H1 (cell line): Measurements from ENCODE around the gene SMOC2. TPM values are rescaled to one million over a fixed set of nuclear protein-coding genes. Genes with fewer than 3 reads are reported as not detected.

Experiments used
- CTCF ChIA-PET: fragments of 300-600 bp; sonication (Branson Sonifier 250); formaldehyde crosslinking; loops from one replicate; lab custom pipeline; 2021; ENCODE audit not compliant: partially characterized antibody; lab: Charles Lee
- POLR2A ChIA-PET: fragments of 300-600 bp; sonication (Branson Sonifier 250); formaldehyde crosslinking; loops from one replicate; lab custom pipeline; 2021; ENCODE audit warnings: inconsistent platforms; ENCODE audit not compliant: partially characterized antibody; lab: Charles Lee
- DNase-seq, 2 experiments: peaks; one replicate each; pipeline versions ENCODE4 v3.0.0 to v3.0.0-alpha.2; 2010 to 2022; ENCODE audit warnings: low spot score in 2 of 2, low read depth in 1 of 2, mixed read lengths in 1 of 2
- FAIRE-seq: peaks from 2 replicates; lab custom pipeline; 2011; peaks lifted over from hg19 to GRCh38; lab: Jason Lieb, UNC
- H2AFZ ChIP-seq: 2 replicates; pipeline ENCODE4 v1.8.1; 2012; ENCODE audit warnings: low read length, inconsistent platforms
- H2AK5ac ChIP-seq: 2 replicates; pipeline ENCODE4 v1.6.1; 2013; ENCODE audit warnings: low read depth, low read length
- H2BK120ac ChIP-seq: replicated peaks from 2 replicates; pipeline ENCODE3; 2013; ENCODE audit warnings: low read depth, low read length, inconsistent platforms
- H2BK12ac ChIP-seq: 2 replicates; pipeline ENCODE4 v1.6.1; 2013; ENCODE audit warnings: low read depth, low read length
- H2BK15ac ChIP-seq: 2 replicates; pipeline ENCODE4 v1.6.1; 2013; ENCODE audit warnings: low read length
- H2BK20ac ChIP-seq: 2 replicates; pipeline ENCODE4 v1.6.1; 2013; ENCODE audit warnings: low read length
- H2BK5ac ChIP-seq: 2 replicates; pipeline ENCODE4 v1.6.1; 2013; ENCODE audit warnings: low read depth, low read length
- H3K14ac ChIP-seq: 2 replicates; pipeline ENCODE4 v1.6.1; 2013; ENCODE audit warnings: inconsistent platforms; ENCODE audit not compliant: insufficient read length
- H3K18ac ChIP-seq: 2 replicates; pipeline ENCODE4 v1.6.1; 2013; ENCODE audit warnings: low read length; ENCODE audit errors: extremely low read depth
- H3K23ac ChIP-seq: 2 replicates; pipeline ENCODE4 v1.6.1; 2013; ENCODE audit warnings: inconsistent platforms; ENCODE audit not compliant: insufficient read length
- H3K23me2 ChIP-seq: 2 replicates; pipeline ENCODE4 v1.6.1; 2013; ENCODE audit warnings: low read depth, low read length
- H3K27ac ChIP-seq: 2 replicates; pipeline ENCODE4 v1.6.1; 2011; ENCODE audit warnings: low read depth, low read length, inconsistent platforms
- H3K27me3 ChIP-seq, 4 experiments: replicated peaks in 1 of 4; 1 replicate in 1 of 4; 2 replicates in 3 of 4; pipeline versions ENCODE4 v1.6.1 to v1.8.1; 2011 to 2013; ENCODE audit warnings: low read length in 3 of 4, mild to moderate bottlenecking in 3 of 4, inconsistent platforms in 2 of 4, mixed read lengths in 2 of 4, moderate library complexity in 1 of 4; ENCODE audit not compliant: control insufficient read depth in 3 of 4, insufficient read depth in 3 of 4; ENCODE audit errors: extremely low read depth in 1 of 4
- H3K36me3 ChIP-seq, 4 experiments: 2 replicates each; pipeline versions ENCODE4 v1.6.1 to v1.8.1; 2011 to 2013; ENCODE audit warnings: mild to moderate bottlenecking in 4 of 4, low read length in 3 of 4, moderate library complexity in 2 of 4, control low read depth in 1 of 4, inconsistent platforms in 1 of 4; ENCODE audit not compliant: insufficient read depth in 4 of 4, control insufficient read depth in 2 of 4
- H3K4ac ChIP-seq: replicated peaks from 2 replicates; pipeline ENCODE3; 2013; ENCODE audit warnings: low read length, low read depth, mixed read lengths, inconsistent platforms; ENCODE audit not compliant: insufficient read length
- H3K4me1 ChIP-seq, 4 experiments: replicated peaks in 1 of 4; 1 replicate in 1 of 4; 2 replicates in 3 of 4; pipeline versions ENCODE4 v1.6.1 to v1.8.1; 2011 to 2013; ENCODE audit warnings: low read length in 3 of 4, inconsistent platforms in 2 of 4, mixed read lengths in 1 of 4; ENCODE audit not compliant: insufficient read depth in 4 of 4, control insufficient read depth in 3 of 4
- H3K4me2 ChIP-seq, 2 experiments: 2 replicates each; pipeline versions ENCODE4 v1.6.1 to v1.8.1; 2011 to 2013; ENCODE audit warnings: low read depth in 2 of 2, low read length in 2 of 2, control low read depth in 1 of 2, inconsistent platforms in 1 of 2, mild to moderate bottlenecking in 1 of 2; ENCODE audit not compliant: insufficient read depth in 1 of 2
- H3K4me3 ChIP-seq, 4 experiments: fragments of 200-600, 300-600 bp in 1 of 4; sonication (generic), shearing (Covaris generic), sonication (Bioruptor Twin) in 1 of 4; 2 replicates each; pipeline versions ENCODE4 v1.5.1 to v1.8.1; 2011 to 2016; ENCODE audit warnings: low read length in 4 of 4, low read depth in 3 of 4, control low read depth in 2 of 4, inconsistent platforms in 2 of 4, mild to moderate bottlenecking in 2 of 4, mixed read lengths in 1 of 4, moderate library complexity in 1 of 4; ENCODE audit not compliant: insufficient read depth in 2 of 4; ENCODE audit errors: extremely low read depth in 1 of 4
- H3K56ac ChIP-seq: replicated peaks from 2 replicates; pipeline ENCODE3; 2013; ENCODE audit warnings: low read depth, mild to moderate bottlenecking, mixed read lengths, low read length, inconsistent platforms; ENCODE audit not compliant: insufficient read length
- H3K79me1 ChIP-seq: 2 replicates; pipeline ENCODE4 v1.6.1; 2013; ENCODE audit warnings: low read depth, low read length, control low read depth
- H3K79me2 ChIP-seq, 2 experiments: 2 replicates each; pipeline versions ENCODE4 v1.6.1 to v1.8.1; 2012 to 2013; ENCODE audit warnings: low read length in 2 of 2, mild to moderate bottlenecking in 2 of 2, inconsistent platforms in 1 of 2; ENCODE audit not compliant: insufficient read depth in 2 of 2, control insufficient read depth in 1 of 2
- H3K9ac ChIP-seq, 4 experiments: replicated peaks in 1 of 4; 1 replicate in 1 of 4; 2 replicates in 3 of 4; pipeline versions ENCODE4 v1.6.1 to v1.8.1; 2011 to 2013; ENCODE audit warnings: low read depth in 3 of 4, low read length in 3 of 4, control low read depth in 2 of 4, mild to moderate bottlenecking in 2 of 4, moderate library complexity in 2 of 4, inconsistent platforms in 1 of 4; ENCODE audit errors: extremely low read depth in 1 of 4
- H3K9me3 ChIP-seq, 2 experiments: 2 replicates each; pipeline versions ENCODE4 v1.6.1 to v1.8.1; 2012 to 2013; ENCODE audit warnings: mild to moderate bottlenecking in 2 of 2, moderate library complexity in 2 of 2, control low read depth in 1 of 2, inconsistent platforms in 1 of 2, low read depth in 1 of 2, low read length in 1 of 2, mixed read lengths in 1 of 2; ENCODE audit not compliant: insufficient read depth in 2 of 2
- H4K20me1 ChIP-seq, 2 experiments: replicated peaks in 1 of 2; 2 replicates each; pipeline versions ENCODE3 to v1.8.1; 2011 to 2013; ENCODE audit warnings: inconsistent platforms in 2 of 2, low read length in 2 of 2, mild to moderate bottlenecking in 1 of 2; ENCODE audit not compliant: insufficient read depth in 2 of 2, control insufficient read depth in 1 of 2
- H4K5ac ChIP-seq: 2 replicates; pipeline ENCODE4 v1.6.1; 2013; ENCODE audit warnings: low read length, low read depth, mixed read lengths, inconsistent platforms; ENCODE audit not compliant: insufficient read length
- H4K8ac ChIP-seq: 2 replicates; pipeline ENCODE4 v1.8.0; 2013; ENCODE audit warnings: mild to moderate bottlenecking, moderate library complexity, low read length, inconsistent platforms; ENCODE audit not compliant: insufficient read depth; ENCODE audit errors: extremely low read depth
- H4K91ac ChIP-seq: replicated peaks from 2 replicates; pipeline ENCODE3; 2013; ENCODE audit warnings: low read length, mixed read lengths, inconsistent platforms; ENCODE audit not compliant: insufficient read length
- JUND ChIP-seq: IDR thresholded peaks from 2 replicates; pipeline ENCODE4 v1.6.1; 2011; ENCODE audit warnings: mild to moderate bottlenecking, improper control_type of control experiment, low read length
- KDM4A ChIP-seq: IDR thresholded peaks from one replicate; pipeline ENCODE4 v1.7.1; 2012; ENCODE audit warnings: low read depth, mild to moderate bottlenecking, moderate library complexity, low read length, inconsistent platforms; ENCODE audit not compliant: severe bottlenecking
- NANOG ChIP-seq: IDR thresholded peaks from 2 replicates; pipeline ENCODE4 v1.6.1; 2011; ENCODE audit warnings: low read length, low read depth, mild to moderate bottlenecking, inconsistent platforms; ENCODE audit not compliant: insufficient read depth, poor library complexity, severe bottlenecking
- RFX5 ChIP-seq: IDR thresholded peaks from 2 replicates; pipeline ENCODE4 v1.6.1; 2011; ENCODE audit warnings: low read depth, low read length, improper control_type of control experiment, borderline replicate concordance
- TAF7 ChIP-seq: optimal IDR thresholded peaks from 2 replicates; pipeline ENCODE3; 2011; ENCODE audit warnings: low read depth, mild to moderate bottlenecking, inconsistent platforms, low read length, moderate library complexity, borderline replicate concordance
- WGBS, 2 experiments: shearing (Covaris generic) in 1 of 2; methylation state at CpG; one replicate each; pipeline versions ENCODE4 v1.1.6 to v1.1.7; 2013 to 2015; ENCODE audit warnings: low lambda C conversion rate in 2 of 2, mixed read lengths in 2 of 2, inconsistent platforms in 1 of 2, low coverage in 1 of 2, missing lambda C conversion rate in 1 of 2; ENCODE audit not compliant: insufficient replicate concordance in 2 of 2, insufficient coverage in 1 of 2, insufficient read length in 1 of 2; ENCODE audit errors: extremely low coverage in 1 of 2, missing lambda C conversion rate in 1 of 2; 5-methylcytosine and 5-hydroxymethylcytosine counted together
- polyA plus RNA-seq, 7 experiments: library from polyadenylated mRNA; depleted of rRNA in 3 of 7; stranded (reverse) in 5 of 7; unstranded in 2 of 7; fragments of >200 nt in 5 of 7; fragments of 200-250 nt in 2 of 7; gene quantifications; 1 replicate in 5 of 7; 2 replicates in 1 of 7; 4 replicates in 1 of 7; pipeline versions ENCODE4 v1.2.1 to v1.2.3, GENCODE V29; 2011 to 2013; ENCODE audit warnings: missing spikeins in 2 of 7, mixed read lengths in 2 of 7
- total RNA-seq: library from RNA; stranded (reverse); fragmentation: NEBNext Ultra II Directional; extraction: Animal tissue kit (Norgen Biotek cat#: 25700); gene quantifications from 2 replicates; pipeline ENCODE4 v1.2.1, GENCODE V29; 2021

Gene SMOC2
- total and polyA plus RNA-seq, 2 of the 8 experiments (the other 6 are each of a cell fraction or from before 2014, with no cell fraction given), result 7.7 to 8.5 TPM

GRCh38 chr6:168407842-168408241, 33.1 kb upstream of the SMOC2 start:
- 0 out of 2 replicates have a peak overlapping the region, but pooled peaks have one; percentile 27 for H2BK12ac ChIP-seq
- H2BK20ac ChIP-seq, result no peak overlapping the region
- DNase-seq, result no peak
- no peaks in the 10 kb centered on the region for H4K20me1 ChIP-seq
- H3K79me2 ChIP-seq, result no peaks in the 10 kb centered on the region
- no peak overlapping the region for H2AK5ac ChIP-seq
- POLR2A ChIA-PET, result no interaction called here
- no peaks in the 10 kb centered on the region for H3K36me3 ChIP-seq
- no peak overlapping the region for H3K18ac ChIP-seq
- no peak overlapping the region for H3K27ac ChIP-seq
- H4K8ac ChIP-seq, result no peak overlapping the region
- no peak overlapping the region for H2AFZ ChIP-seq
- no peak overlapping the region for H2BK5ac ChIP-seq
- no peak overlapping the region for H3K4ac ChIP-seq
- H3K23ac ChIP-seq, result no peak overlapping the region
- H3K56ac ChIP-seq, result no peak overlapping the region
- no peak overlapping the region for H3K9ac ChIP-seq
- H3K9me3 ChIP-seq, result no peaks in the 10 kb centered on the region
- H3K27me3 ChIP-seq, result no peaks in the 10 kb centered on the region
- 75% methylated on average over 8 of the region's 8 CpGs; no CpG with 5 or more reads in 1 of the 2 experiments for WGBS, 2 experiments
- no peak overlapping the region for H4K5ac ChIP-seq
- H4K91ac ChIP-seq, result no peak overlapping the region
- H2BK120ac ChIP-seq, result no peak overlapping the region
- H2BK15ac ChIP-seq, result no peak overlapping the region
- H3K79me1 ChIP-seq, result no peaks in the 10 kb centered on the region
- H3K4me3 ChIP-seq, result no peak overlapping the region
- no peak overlapping the region for H3K4me2 ChIP-seq
- CTCF ChIA-PET, result interaction anchor here (0.9 to 1.6 kb wide), 5 partner anchors 10 to 1094 kb away, joined by 3 to 7 read pairs (median 3); no protein-coding TSS in a partner anchor
- H3K4me1 ChIP-seq, result no peaks in the 10 kb centered on the region
- no peaks in the 10 kb centered on the region for H3K23me2 ChIP-seq
- no peak for FAIRE-seq
- no peak overlapping the region for H3K14ac ChIP-seq
- no peak for TF ChIP-seq TAF7
- no peak for TF ChIP-seq NANOG
- no peak for TF ChIP-seq JUND
- TF ChIP-seq RFX5, result no peak
- no peak for TF ChIP-seq KDM4A
